K562 (cell line): ENCODE measurements around the gene AKT1. TPM values are rescaled to one million over a fixed set of nuclear protein-coding genes. Genes with fewer than 3 reads are reported as not detected.

ENCODE experiments used
- ARID1B ChIP-seq: fragments of 450-650 bp; IDR thresholded peaks from 2 replicates; pipeline ENCODE4 v1.6.1; 2016; ENCODE audit warnings: antibody characterized with exemption, mild to moderate bottlenecking, inconsistent platforms
- CHD2 ChIP-seq: IDR thresholded peaks from 2 replicates; pipeline ENCODE4 v1.6.1; 2011; ENCODE audit warnings: low read depth, low read length
- FIP1L1 ChIP-seq: fragments of 200-400 bp; formaldehyde crosslinking; IDR thresholded peaks from 2 replicates; pipeline ENCODE4 v1.6.1; 2018; ENCODE audit warnings: mild to moderate bottlenecking, low read depth, low read length; ENCODE audit not compliant: poor library complexity, severe bottlenecking
- FOXJ3 ChIP-seq: sonication (generic); formaldehyde crosslinking; IDR thresholded peaks from 2 replicates; pipeline ENCODE4 v1.4.0; 2020; ENCODE audit warnings: mild to moderate bottlenecking, missing genetic modification reagents
- GTF2F1 ChIP-seq: IDR thresholded peaks from 2 replicates; pipeline ENCODE4 v1.6.1; 2011; ENCODE audit warnings: low read depth, low read length, improper control_type of control experiment
- HNRNPH1 ChIP-seq: fragments of 200-400 bp; formaldehyde crosslinking; optimal IDR thresholded peaks from 2 replicates; pipeline ENCODE3; 2017; ENCODE audit warnings: low read depth, mild to moderate bottlenecking, low read length, moderate library complexity
- IFI16 ChIP-seq: fragments of 250-450 bp; sonication (Bioruptor Pico); IDR thresholded peaks from 2 replicates; pipeline ENCODE4 v2.1.2; 2022; ENCODE audit warnings: mild to moderate bottlenecking, inconsistent platforms
- KLF1 ChIP-seq: fragments of 450-650 bp; IDR thresholded peaks from 2 replicates; pipeline ENCODE4 v1.6.1; 2016; ENCODE audit warnings: missing genetic modification characterization, missing compliant biosample characterization
- REST ChIP-seq, 2 experiments: fragments of 450-650 bp; formaldehyde crosslinking in 1 of 2; IDR thresholded peaks; 2 replicates each; pipeline versions ENCODE4 v1.4.0 to v1.6.1; 2014 to 2020; ENCODE audit warnings: mild to moderate bottlenecking in 2 of 2, borderline replicate concordance in 1 of 2, low read depth in 1 of 2
- RNF2 ChIP-seq: sonication (generic); IDR thresholded peaks from 2 replicates; pipeline ENCODE4 v1.6.1; 2016
- SAFB ChIP-seq: fragments of 200-400 bp; formaldehyde crosslinking; IDR thresholded peaks from 2 replicates; pipeline ENCODE4 v1.6.1; 2017; ENCODE audit warnings: low read depth, low read length, borderline replicate concordance
- SFPQ ChIP-seq: fragments of 200-400 bp; formaldehyde crosslinking; IDR thresholded peaks from 2 replicates; pipeline ENCODE4 v1.6.1; 2017; ENCODE audit warnings: mild to moderate bottlenecking, low read depth, low read length, moderate library complexity
- SREBF2 ChIP-seq: sonication (generic); formaldehyde crosslinking; IDR thresholded peaks from 2 replicates; pipeline ENCODE4 v1.4.0; 2020; ENCODE audit warnings: mild to moderate bottlenecking, missing genetic modification reagents
- TAF7 ChIP-seq: fragments of 450-650 bp; IDR thresholded peaks from 2 replicates; pipeline ENCODE4 v1.6.1; 2016; ENCODE audit warnings: missing genetic modification characterization, missing compliant biosample characterization
- TAF9B ChIP-seq: fragments of 450-650 bp; IDR thresholded peaks from 2 replicates; pipeline ENCODE4 v1.6.1; 2018; ENCODE audit warnings: mild to moderate bottlenecking; ENCODE audit not compliant: partially characterized antibody
- ZNF239 ChIP-seq: fragments of 250-450 bp; sonication (Bioruptor Pico); IDR thresholded peaks from 2 replicates; pipeline ENCODE4 v1.4.0; 2020; ENCODE audit warnings: mild to moderate bottlenecking
- polyA plus RNA-seq, 8 experiments: library from polyadenylated mRNA; depleted of rRNA in 4 of 8; stranded (reverse) in 5 of 8; unstranded in 3 of 8; fragments of >200 nt; fragmentation: Nextera tagmentation in 2 of 8; fragmentation: Illumina TruSeq in 1 of 8; extraction: Ambion mirVana in 2 of 8; extraction: Trizol in 1 of 8; gene quantifications; 2 replicates each; pipeline versions ENCODE4 v1.2.1 to v1.2.3, GENCODE V29; 2011 to 2014; ENCODE audit warnings: inconsistent platforms in 1 of 8, missing spikeins in 1 of 8
- total RNA-seq, 7 experiments: library from RNA; depleted of rRNA in 6 of 7; stranded (reverse); fragments of >200 nt in 6 of 7; fragmentation: Illumina TruSeq in 2 of 7; extraction: Trizol in 2 of 7; gene quantifications; 2 replicates each; pipeline versions ENCODE4 v1.2.1 to v1.2.3, GENCODE V29; 2011 to 2021; ENCODE audit warnings: low replicate concordance in 1 of 7
- TF ChIP-seq, protein P1 (sequence below): sonication (generic); IDR thresholded peaks from 2 replicates; pipeline ENCODE4 v1.6.1; 2016

AKT1 gene
- total and polyA plus RNA-seq, 9 of the 15 experiments (the other 6 are each of a cell fraction or from before 2014, with no cell fraction given), result 0.49 to 132 (median 75.1) TPM

GRCh38 chr14:104751539-104752422 lies 43.8 kb downstream of the AKT1 start (continued):
- TF ChIP-seq ARID1B (0 out of 2 replicates have a peak, but pooled peaks have one; percentile 36), TAF9B (no peak), KLF1 (no peak), SAFB (no peak), TAF7 (tag) (0 out of 2 replicates have a peak, but pooled peaks have one; percentile 26), CHD2 (no peak), HNRNPH1 (no peak), GTF2F1 (no peak), FIP1L1 (peak; percentile 47), REST (IDR thresholded peaks at IDR 0.05; ENCODE audit: borderline replicate concordance) (0 out of 2 replicates have a peak, but pooled peaks have one; percentile 13), REST (CRISPR knock-in tag; IDR thresholded peaks at IDR 0.05; ENCODE audit: low read depth) (no peak), SREBF2 (no peak), IFI16 (no peak), RNF2 (no peak), FOXJ3 (CRISPR knock-in tag) (no peak), SFPQ (no peak), ZNF239 (CRISPR knock-in tag) (no peak)
- TF ChIP-seq, protein P1, sequence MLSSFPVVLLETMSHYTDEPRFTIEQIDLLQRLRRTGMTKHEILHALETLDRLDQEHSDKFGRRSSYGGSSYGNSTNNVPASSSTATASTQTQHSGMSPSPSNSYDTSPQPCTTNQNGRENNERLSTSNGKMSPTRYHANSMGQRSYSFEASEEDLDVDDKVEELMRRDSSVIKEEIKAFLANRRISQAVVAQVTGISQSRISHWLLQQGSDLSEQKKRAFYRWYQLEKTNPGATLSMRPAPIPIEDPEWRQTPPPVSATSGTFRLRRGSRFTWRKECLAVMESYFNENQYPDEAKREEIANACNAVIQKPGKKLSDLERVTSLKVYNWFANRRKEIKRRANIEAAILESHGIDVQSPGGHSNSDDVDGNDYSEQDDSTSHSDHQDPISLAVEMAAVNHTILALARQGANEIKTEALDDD, result no peak
